ACC112 (cell line): Measurements from ENCODE around the gene ZNF423.
"Not testable (repeated sequence)": the region's sequence is repeated elsewhere in the genome, so short reads cannot be mapped to it uniquely, and the experiment has no call there.

Source experiments
- H2AFZ ChIP-seq: fragments of 200-600 bp; sonication (generic); one replicate; pipeline ENCODE4 v1.6.0; 2017; ENCODE audit warnings: antibody characterized with exemption, low read length; ENCODE audit not compliant: unreplicated experiment
- H3K27ac ChIP-seq: fragments of 200-600 bp; sonication (generic); 2 replicates; pipeline ENCODE4 v1.5.1; 2014; ENCODE audit warnings: low read depth, mild to moderate bottlenecking, antibody characterized with exemption, low read length, moderate library complexity
- H3K27me3 ChIP-seq: fragments of 200-600 bp; sonication (generic); 2 replicates; pipeline ENCODE4 v1.6.1; 2014; ENCODE audit warnings: mild to moderate bottlenecking, antibody characterized with exemption, low read length, moderate library complexity, mixed read lengths; ENCODE audit not compliant: insufficient read depth
- H3K36me3 ChIP-seq: fragments of 200-600 bp; sonication (generic); 2 replicates; pipeline ENCODE4 v1.6.1; 2016; ENCODE audit warnings: mild to moderate bottlenecking, antibody characterized with exemption, low read length, moderate library complexity, mixed read lengths; ENCODE audit not compliant: insufficient read depth
- H3K4me1 ChIP-seq: fragments of 200-600 bp; sonication (generic); one replicate; pipeline ENCODE4 v1.6.1; 2016; ENCODE audit warnings: low read length, mixed read lengths; ENCODE audit not compliant: insufficient read depth, unreplicated experiment, control insufficient read depth
- H3K4me3 ChIP-seq: fragments of 200-600 bp; sonication (generic); 2 replicates; pipeline ENCODE4 v1.5.1; 2014; ENCODE audit warnings: mild to moderate bottlenecking, low read depth, low read length
- H3K79me2 ChIP-seq: fragments of 200-600 bp; sonication (generic); one replicate; pipeline ENCODE4 v1.6.0; 2016; ENCODE audit warnings: low read length; ENCODE audit not compliant: control insufficient read depth, unreplicated experiment, insufficient read depth

The ZNF423 gene

GRCh38 chr16:49884033-49885015 lies 28.4 kb upstream of the ZNF423 start:
- Histone ChIP-seq H3K36me3 (no peaks in the 10 kb centered on the region), H3K4me3 (no peak overlapping the region), H3K79me2 (no peaks in the 10 kb centered on the region), H3K27me3 (peaks cover 10% of the 10 kb centered on the region; the same call in 1 of the 2 replicates), H3K27ac (no peak overlapping the region), H3K4me1 (no peaks in the 10 kb centered on the region), H2AFZ (no peak overlapping the region)

GRCh38 chr16:49883076-49884014 lies 27.4 kb upstream of the ZNF423 start:
- Histone ChIP-seq H3K27ac (no peak overlapping the region), H3K36me3 (no peaks in the 10 kb centered on the region), H2AFZ (no peak overlapping the region), H3K27me3 (peaks cover 6% of the 10 kb centered on the region; the same call in 1 of the 2 replicates), H3K4me1 (no peaks in the 10 kb centered on the region), H3K4me3 (no peak overlapping the region), H3K79me2 (no peaks in the 10 kb centered on the region)

GRCh38 chr16:49881890-49882289 lies 26.0 kb upstream of the ZNF423 start:
- Histone ChIP-seq H3K36me3 (no peaks in the 10 kb centered on the region), H3K4me1 (no peaks in the 10 kb centered on the region), H3K27me3 (no peaks in the 10 kb centered on the region), H3K27ac (no peak overlapping the region), H3K79me2 (no peaks in the 10 kb centered on the region), H2AFZ (no peak overlapping the region), H3K4me3 (no peak overlapping the region)

- H3K27me3 ChIP-seq = peaks cover 17% of the 10 kb centered on the region
- H3K27ac ChIP-seq, H3K36me3 ChIP-seq, H3K4me1 ChIP-seq, H3K79me2 ChIP-seq, H2AFZ ChIP-seq, H3K4me3 ChIP-seq: not testable (repeated sequence)
Measured at GRCh38 chr16:49878540-49878939, 22.6 kb upstream of the ZNF423 start.

- Histone ChIP-seq H3K27me3 (peaks cover 22% of the 10 kb centered on the region), H3K79me2 (no peaks in the 10 kb centered on the region), H3K4me1 (no peaks in the 10 kb centered on the region), H3K27ac (no peak overlapping the region), H3K36me3 (no peaks in the 10 kb centered on the region), H2AFZ (no peak overlapping the region), H3K4me3 (peak overlapping the region; percentile 52)
Measured at GRCh38 chr16:49876716-49877129, 20.8 kb upstream of the ZNF423 start.

- Histone ChIP-seq H3K4me1 (no peaks in the 10 kb centered on the region), H3K79me2 (no peaks in the 10 kb centered on the region), H2AFZ (no peak overlapping the region), H3K27ac (no peak overlapping the region), H3K4me3 (peak overlapping the region; percentile 52), H3K36me3 (no peaks in the 10 kb centered on the region), H3K27me3 (peaks cover 27% of the 10 kb centered on the region)
Measured at GRCh38 chr16:49875806-49876715, 20.1 kb upstream of the ZNF423 start.

GRCh38 chr16:49874613-49875237 lies 18.8 kb upstream of the ZNF423 start:
- no peak overlapping the region for H3K27ac ChIP-seq

GRCh38 chr16:49871824-49872223 lies 15.9 kb upstream of the ZNF423 start:
- not testable (repeated sequence) for H3K27ac ChIP-seq, H3K4me3 ChIP-seq, H2AFZ ChIP-seq, H3K79me2 ChIP-seq, H3K4me1 ChIP-seq, H3K36me3 ChIP-seq
- H3K27me3 ChIP-seq = peaks cover 48% of the 10 kb centered on the region

More at GRCh38 chr16:49874613-49875237, 18.8 kb upstream of the ZNF423 start:
- no peaks in the 10 kb centered on the region for H3K4me1 ChIP-seq
- no peaks in the 10 kb centered on the region for H3K79me2 ChIP-seq
- peaks cover 36% of the 10 kb centered on the region for H3K27me3 ChIP-seq
- no peaks in the 10 kb centered on the region for H3K36me3 ChIP-seq
- no peak overlapping the region for H2AFZ ChIP-seq
- no peak overlapping the region for H3K4me3 ChIP-seq

- Histone ChIP-seq H3K27ac (no peak overlapping the region), H3K4me3 (no peak overlapping the region), H2AFZ (no peak overlapping the region), H3K79me2 (no peaks in the 10 kb centered on the region), H3K4me1 (no peaks in the 10 kb centered on the region), H3K36me3 (no peaks in the 10 kb centered on the region), H3K27me3 (peaks cover 39% of the 10 kb centered on the region)
Measured at GRCh38 chr16:49869731-49870130, 13.8 kb upstream of the ZNF423 start.
